B cell (primary cell): ENCODE data around the gene TMEM161B. TPM values are rescaled to one million over a fixed set of nuclear protein-coding genes. Genes with fewer than 3 reads are reported as not detected.

Source experiments
- ATAC-seq: fragments of 200-7000 bp; cut with Tn5 transposase; one replicate; pipeline ENCODE4 v1.10.0; 2021; ENCODE audit warnings: low read depth, mild to moderate bottlenecking, moderate number of reproducible peaks, moderate library complexity
- CTCF ChIA-PET: fragments of 350-600 bp; sonication (Branson Sonifier 250); formaldehyde crosslinking; loops from one replicate; lab custom pipeline; 2021; ENCODE audit warnings: antibody characterized with exemption, inconsistent platforms; lab: Charles Lee
- POLR2A ChIA-PET: fragments of 350-600 bp; sonication (Branson Sonifier 250); formaldehyde crosslinking; loops from one replicate; lab custom pipeline; 2021; ENCODE audit warnings: antibody characterized with exemption; lab: Charles Lee
- DNase-seq: peaks from one replicate; pipeline ENCODE4 v3.0.0; 2013
- H2AFZ ChIP-seq: 2 replicates; pipeline ENCODE4 v1.6.1; 2012; ENCODE audit warnings: mild to moderate bottlenecking, low read depth, low read length; ENCODE audit not compliant: insufficient read depth, poor library complexity, severe bottlenecking
- H3K27ac ChIP-seq, 2 donors: 1 replicate in 1 of 2; 2 replicates in 1 of 2; pipeline ENCODE4 v1.5.1; 2012 to 2013; ENCODE audit warnings: low read length in 2 of 2, mild to moderate bottlenecking in 2 of 2, moderate library complexity in 1 of 2
- H3K27me3 ChIP-seq, 4 experiments: fragments of 200-600 bp in 1 of 4; sonication (generic) in 1 of 4; replicated peaks in 1 of 4; 1 replicate in 2 of 4; 2 replicates in 2 of 4; pipeline versions ENCODE4 v1.6.1 to v1.7.0; 2013 to 2016; ENCODE audit warnings: low read length in 3 of 4, mild to moderate bottlenecking in 2 of 4, mixed read lengths in 1 of 4, moderate library complexity in 1 of 4; ENCODE audit not compliant: insufficient read depth in 4 of 4, control insufficient read depth in 3 of 4; ENCODE audit errors: control extremely low read depth in 1 of 4
- H3K36me3 ChIP-seq, 2 experiments: replicated peaks in 1 of 2; 1 replicate in 1 of 2; 2 replicates in 1 of 2; pipeline versions ENCODE4 v1.6.1 to v1.7.1; 2013; ENCODE audit warnings: low read length in 1 of 2; ENCODE audit not compliant: insufficient read depth in 2 of 2, control insufficient read depth in 1 of 2; ENCODE audit errors: control extremely low read depth in 1 of 2, extremely low read depth in 1 of 2
- H3K4me1 ChIP-seq, 2 donors: fragments of 200-600 bp in 1 of 2; sonication (generic) in 1 of 2; 1 replicate in 1 of 2; 2 replicates in 1 of 2; pipeline versions ENCODE4 v1.5.1 to v1.6.1; 2013 to 2017; ENCODE audit warnings: low read length in 2 of 2; ENCODE audit not compliant: control insufficient read depth in 2 of 2, insufficient read depth in 2 of 2
- H3K4me2 ChIP-seq: replicated peaks from 2 replicates; pipeline ENCODE3; 2012; ENCODE audit warnings: mild to moderate bottlenecking, low read depth, low read length; ENCODE audit not compliant: poor library complexity, severe bottlenecking
- H3K4me3 ChIP-seq, 5 experiments: fragments of 200-600 bp in 1 of 5; sonication (generic) in 1 of 5; 1 replicate in 3 of 5; 2 replicates in 2 of 5; pipeline versions ENCODE4 v1.5.1 to v1.7.0; 2011 to 2016; ENCODE audit warnings: low read length in 4 of 5, mild to moderate bottlenecking in 4 of 5, low read depth in 2 of 5, control low read depth in 1 of 5, moderate library complexity in 1 of 5; ENCODE audit not compliant: insufficient read depth in 1 of 5; ENCODE audit errors: control extremely low read depth in 1 of 5, extremely low read depth in 1 of 5
- H3K79me2 ChIP-seq: fragments of 200-600 bp; sonication (generic); one replicate; pipeline ENCODE4 v1.6.0; 2016; ENCODE audit warnings: low read length; ENCODE audit not compliant: control insufficient read depth, insufficient read depth
- H3K9ac ChIP-seq: fragments of 200-600 bp; sonication (generic); 2 replicates; pipeline ENCODE4 v1.6.1; 2017; ENCODE audit warnings: mild to moderate bottlenecking, low read length, moderate library complexity
- H3K9me3 ChIP-seq, 3 donors: one replicate each; pipeline versions ENCODE4 v1.6.1 to v1.7.1; 2013; ENCODE audit warnings: low read length in 2 of 3; ENCODE audit not compliant: control insufficient read depth in 2 of 3, insufficient read depth in 1 of 3; ENCODE audit errors: control extremely low read depth in 1 of 3
- H4K20me1 ChIP-seq: 2 replicates; pipeline ENCODE4 v1.6.0; 2012; ENCODE audit warnings: mild to moderate bottlenecking, low read length; ENCODE audit not compliant: insufficient read depth, control insufficient read depth, poor library complexity, severe bottlenecking
- H3K27ac Mint-ChIP-seq: one replicate; pipeline ENCODE4 v1.8.0; 2021; ENCODE audit warnings: mixed read lengths
- H3K27me3 Mint-ChIP-seq: one replicate; pipeline ENCODE4 v1.8.0; 2021; ENCODE audit warnings: mixed read lengths
- H3K4me1 Mint-ChIP-seq: one replicate; pipeline ENCODE4 v1.8.0; 2021; ENCODE audit warnings: mixed read lengths
- H3K4me3 Mint-ChIP-seq: one replicate; pipeline ENCODE4 v1.8.0; 2021; ENCODE audit warnings: mixed read lengths
- H3K9me3 Mint-ChIP-seq: one replicate; pipeline ENCODE4 v1.8.0; 2022; ENCODE audit warnings: mixed read lengths; ENCODE audit not compliant: insufficient read depth
- CTCF ChIP-seq: fragments of 200-600 bp; IDR thresholded peaks from one replicate; pipeline ENCODE4 v1.8.0; 2022; ENCODE audit warnings: antibody characterized with exemption, mild to moderate bottlenecking
- EZH2 ChIP-seq: IDR thresholded peaks from 2 replicates; pipeline ENCODE4 v1.6.1; 2012; ENCODE audit warnings: borderline replicate concordance, low read depth, mild to moderate bottlenecking, moderate library complexity, low read length; ENCODE audit not compliant: insufficient read depth, poor library complexity, severe bottlenecking
- WGBS: methylation state at CpG from one replicate; pipeline ENCODE4 v1.1.5; 2013; ENCODE audit warnings: missing lambda C conversion rate; ENCODE audit not compliant: insufficient coverage; 5-methylcytosine and 5-hydroxymethylcytosine counted together
- intact Hi-C: fragments of 100-400 bp; cut with micrococcal nuclease; formaldehyde crosslinking; loops from one replicate; pipeline ENCODE4 v1.10.0; 2022
- polyA plus RNA-seq: library from polyadenylated mRNA; depleted of rRNA; stranded (reverse); fragments of >200 nt; gene quantifications from 2 replicates; pipeline ENCODE4 v1.2.3, GENCODE V29; 2012
- total RNA-seq, 2 donors: library from RNA; stranded (reverse); fragments of 120-200 nt in 1 of 2; gene quantifications; 1 replicate in 1 of 2; 2 replicates in 1 of 2; pipeline versions ENCODE4 v1.2.3 to v1.2.4, GENCODE V29; 2013 to 2022

The TMEM161B gene
- total and polyA plus RNA-seq, 2 donors (not counting 1 experiment from before 2014, with no cell fraction given) = 12.7 to 32.2 TPM

GRCh38 chr5:88263349-88263748 is 5.3 kb downstream of the TMEM161B start:
- WGBS = no CpG with 5 or more reads among the region's 2 CpGs
- no peak for ATAC-seq
- H3K27ac Mint-ChIP-seq = no peak overlapping the region
- Histone ChIP-seq H3K27ac (no peak overlapping the region), H4K20me1 (peaks cover 31% of the 10 kb centered on the region), H3K9ac (no peak overlapping the region), H3K9me3 (no peaks in the 10 kb centered on the region), H3K4me3 (no peak overlapping the region), H3K36me3 (peaks cover 5% of the 10 kb centered on the region in 2 experiments), H2AFZ (no peak overlapping the region), H3K27me3 (no peaks in the 10 kb centered on the region), H3K79me2 (peaks cover 85% of the 10 kb centered on the region), H3K4me2 (no peak overlapping the region), H3K4me1 (peaks cover 10% of the 10 kb centered on the region in 2 donors)
- no peak overlapping the region for H3K4me3 Mint-ChIP-seq
- ChIA-PET POLR2A (no interaction called here), CTCF (no interaction called here)
- DNase-seq = no peak
- peaks cover 23% of the 10 kb centered on the region for H3K4me1 Mint-ChIP-seq
- no peaks in the 10 kb centered on the region for H3K27me3 Mint-ChIP-seq
- no peak for TF ChIP-seq CTCF
- no peak for TF ChIP-seq EZH2
- intact Hi-C loops = no loop called here
- H3K9me3 Mint-ChIP-seq = no peaks in the 10 kb centered on the region

- H3K27me3 ChIP-seq = no peaks in the 10 kb centered on the region
- Mint-ChIP-seq H3K4me3 (no peak overlapping the region), H3K27ac (no peak overlapping the region), H3K27me3 (no peaks in the 10 kb centered on the region), H3K4me1 (peaks cover 13% of the 10 kb centered on the region), H3K9me3 (no peaks in the 10 kb centered on the region)
- H3K4me2 ChIP-seq = no peak overlapping the region
- no peak for TF ChIP-seq EZH2
- TF ChIP-seq CTCF = no peak
- ChIA-PET CTCF (no interaction called here), POLR2A (no interaction called here)
- H3K4me1 ChIP-seq = no peaks in the 10 kb centered on the region
- no peak overlapping the region for H3K4me3 ChIP-seq
- H3K27ac ChIP-seq = no peak overlapping the region
- DNase-seq = no peak
- H4K20me1 ChIP-seq = peaks cover 41% of the 10 kb centered on the region
- intact Hi-C loops = no loop called here
- ATAC-seq = no peak
- H2AFZ ChIP-seq = no peak overlapping the region
- H3K9me3 ChIP-seq = no peaks in the 10 kb centered on the region
- H3K36me3 ChIP-seq = peaks cover 5% of the 10 kb centered on the region in 2 experiments
- peaks cover 82% of the 10 kb centered on the region for H3K79me2 ChIP-seq
- no peak overlapping the region for H3K9ac ChIP-seq
Measured at GRCh38 chr5:88262116-88262515, 6.5 kb downstream of the TMEM161B start.
